Epithelial cell of esophagus (primary cell): ENCODE data around the gene CRADD.
A peak's percentile ranks its signal among the peaks of the same experiment; 100 is the strongest.
"Not testable (repeated sequence)": the region's sequence is repeated elsewhere in the genome, so short reads cannot be mapped to it uniquely, and the experiment has no call there.

Experiments used
- DNase-seq: peaks from one replicate; pipeline ENCODE4 v3.0.0; 2010; ENCODE audit warnings: low read depth
- H3K4me3 ChIP-seq: 2 replicates; pipeline ENCODE4 v1.5.1; 2011; ENCODE audit warnings: mild to moderate bottlenecking, low read length, control low read depth
- CTCF ChIP-seq: IDR thresholded peaks from 2 replicates; pipeline ENCODE4 v1.5.1; 2011; ENCODE audit warnings: low read depth, mild to moderate bottlenecking, low read length, control low read depth, inconsistent platforms; ENCODE audit not compliant: insufficient read depth; ENCODE audit errors: missing control alignments

CRADD gene

DNA sequence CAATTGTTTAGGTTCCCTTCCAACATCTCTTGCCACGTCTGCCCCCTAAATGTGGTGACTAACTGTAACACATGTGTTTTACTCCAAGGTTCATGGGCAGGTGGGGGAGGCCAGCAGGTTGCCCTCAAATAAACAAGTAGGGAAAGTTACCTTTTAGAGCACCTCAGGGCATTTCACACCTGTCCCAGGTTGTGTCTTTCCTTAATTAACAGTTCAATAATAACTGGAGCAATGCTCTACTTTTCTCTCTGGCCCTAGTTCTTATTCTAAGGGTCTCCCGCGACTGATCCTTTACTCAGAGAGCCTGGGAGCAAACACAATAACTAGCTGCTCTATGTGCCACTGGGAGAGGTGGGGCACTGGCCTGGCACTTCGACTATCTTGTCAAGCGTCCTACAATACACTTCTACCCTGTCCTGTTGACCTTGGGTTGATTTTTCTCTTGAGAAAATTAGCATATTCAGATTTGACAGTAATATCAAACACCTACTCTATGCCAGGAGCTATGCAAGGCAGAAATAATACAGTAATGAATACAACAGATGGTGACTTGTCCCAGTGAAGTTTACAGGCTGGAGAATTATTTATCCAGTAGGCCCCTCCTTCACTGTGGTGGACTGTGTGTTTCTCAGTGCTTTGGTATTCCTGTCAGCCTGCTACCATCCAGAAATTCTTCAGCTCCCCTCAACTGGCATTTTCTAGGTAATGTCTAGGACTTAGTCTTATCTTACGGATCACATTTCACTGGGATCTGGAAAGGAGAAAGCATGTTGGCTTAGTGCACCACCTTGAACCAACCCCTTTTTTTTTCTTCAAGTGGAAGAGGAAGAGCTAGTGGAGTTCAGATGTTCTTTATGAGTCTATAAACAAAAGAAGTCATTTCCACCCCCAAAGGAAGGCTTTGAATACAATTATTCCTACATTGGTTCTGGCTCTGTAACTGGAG lies 202.6 kb downstream of the CRADD start:
- no peak for TF ChIP-seq CTCF
- no peak overlapping the region for H3K4me3 ChIP-seq
- DNase-seq: no peak

- DNase-seq: no peak
- TF ChIP-seq CTCF: no peak
- no peak overlapping the region for H3K4me3 ChIP-seq
Observed at GRCh38 chr12:93880853-93881522, 203.8 kb downstream of the CRADD start.

- no peak overlapping the region for H3K4me3 ChIP-seq
- TF ChIP-seq CTCF: no peak
- DNase-seq: no peak
Observed at GRCh38 chr12:93882763-93883162, 205.6 kb downstream of the CRADD start.

- no peak overlapping the region for H3K4me3 ChIP-seq
- peak; percentile 52 for DNase-seq
- TF ChIP-seq CTCF: no peak
Observed at GRCh38 chr12:93883436-93884154, 206.4 kb downstream of the CRADD start.

- no peak for DNase-seq
- TF ChIP-seq CTCF: no peak
- no peak overlapping the region for H3K4me3 ChIP-seq
Observed at GRCh38 chr12:93884794-93885460, 207.8 kb downstream of the CRADD start.

- H3K4me3 ChIP-seq, DNase-seq: not testable (repeated sequence)
Observed at GRCh38 chr12:93885973-93886532, 208.9 kb downstream of the CRADD start.
